ENCODE results near the gene LSM14A. TPM values are rescaled to one million over a fixed set of nuclear protein-coding genes. Genes with fewer than 3 reads are reported as not detected.
A peak's percentile ranks its signal among the peaks of the same experiment; 100 is the strongest.
"Not testable (repeated sequence)": the region's sequence is repeated elsewhere in the genome, so short reads cannot be mapped to it uniquely, and the experiment has no call there.

The LSM14A gene
- total and polyA plus RNA-seq, 4 experiments from 2014 or later: 158 to 176 (median 170) TPM

DNA sequence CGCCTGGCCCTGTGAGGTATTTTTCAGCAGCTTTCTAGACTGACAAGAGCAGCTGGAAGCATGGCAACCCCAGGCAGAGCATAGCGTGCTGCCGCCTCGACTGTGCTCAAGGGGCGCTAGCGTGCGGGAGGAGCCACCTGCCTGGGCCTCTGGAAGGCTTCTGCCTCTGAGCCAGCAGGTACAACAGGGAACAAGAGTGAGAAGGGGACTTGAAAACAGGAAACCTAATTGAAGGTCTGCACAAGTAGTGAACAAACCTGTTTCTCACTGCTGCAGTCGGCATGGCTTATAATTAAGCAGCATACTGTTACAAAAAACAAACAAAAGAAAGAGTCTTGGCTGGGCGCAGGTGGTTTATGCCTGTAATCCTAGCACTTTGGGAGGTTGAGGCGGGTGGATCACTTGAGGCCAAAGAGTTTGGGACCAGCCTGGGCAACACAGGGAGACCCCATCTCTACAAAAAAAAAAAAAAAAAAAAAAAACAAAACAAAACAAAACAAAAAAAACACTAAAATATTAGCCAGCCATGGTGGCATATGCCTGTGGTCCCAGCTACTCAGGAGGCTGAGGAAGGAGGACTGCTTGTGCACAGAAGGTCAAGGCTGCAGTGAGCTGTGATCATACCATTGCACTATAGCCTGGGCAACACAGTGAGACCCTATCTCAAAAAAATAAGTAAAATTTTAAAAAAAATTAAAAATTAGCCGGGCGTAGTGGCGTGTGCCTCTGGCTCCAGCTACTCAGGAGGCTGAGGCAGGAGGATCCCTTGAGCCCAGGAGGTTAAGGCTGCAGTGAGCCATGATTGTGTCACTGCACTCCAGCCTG lies 69.4 kb downstream of the LSM14A start:
- Mint-ChIP-seq H3K36me3 (no peaks in the 10 kb centered on the region), H3K9me3 (no peaks in the 10 kb centered on the region), H3K27me3 (no peaks in the 10 kb centered on the region), H3K27ac (peak overlapping the region in 1 of 7 donors; percentile 38), H3K4me1 (peaks cover 4 to 6% (median 4%) of the 10 kb centered on the region in 4 donors), H3K4me3 (peak overlapping the region in 1 of 8 donors; percentile 64)
- Histone ChIP-seq H3K27me3 (ENCODE audit: insufficient read depth, low read length) (no peaks in the 10 kb centered on the region), H3K4me3 (ENCODE audit: low read length in 2 of 2) (no peak overlapping the region), H3K4me1 (ENCODE audit: insufficient read depth, low read length) (no peaks in the 10 kb centered on the region), H3K27ac (ENCODE audit: low read depth, low read length) (no peak overlapping the region), H3K9me3 (ENCODE audit: control insufficient read depth in 1 of 2, low read length in 2 of 2) (no peaks in the 10 kb centered on the region), H3K36me3 (ENCODE audit: insufficient read depth, low read length) (no peaks in the 10 kb centered on the region)
- ChIA-PET POLR2A (ENCODE audit: partially characterized antibody) (no interaction called here), CTCF (ENCODE audit: partially characterized antibody) (no interaction called here)
- DNase-seq: no peak
- intact Hi-C loops (cut with micrococcal nuclease): no loop called here

DNA sequence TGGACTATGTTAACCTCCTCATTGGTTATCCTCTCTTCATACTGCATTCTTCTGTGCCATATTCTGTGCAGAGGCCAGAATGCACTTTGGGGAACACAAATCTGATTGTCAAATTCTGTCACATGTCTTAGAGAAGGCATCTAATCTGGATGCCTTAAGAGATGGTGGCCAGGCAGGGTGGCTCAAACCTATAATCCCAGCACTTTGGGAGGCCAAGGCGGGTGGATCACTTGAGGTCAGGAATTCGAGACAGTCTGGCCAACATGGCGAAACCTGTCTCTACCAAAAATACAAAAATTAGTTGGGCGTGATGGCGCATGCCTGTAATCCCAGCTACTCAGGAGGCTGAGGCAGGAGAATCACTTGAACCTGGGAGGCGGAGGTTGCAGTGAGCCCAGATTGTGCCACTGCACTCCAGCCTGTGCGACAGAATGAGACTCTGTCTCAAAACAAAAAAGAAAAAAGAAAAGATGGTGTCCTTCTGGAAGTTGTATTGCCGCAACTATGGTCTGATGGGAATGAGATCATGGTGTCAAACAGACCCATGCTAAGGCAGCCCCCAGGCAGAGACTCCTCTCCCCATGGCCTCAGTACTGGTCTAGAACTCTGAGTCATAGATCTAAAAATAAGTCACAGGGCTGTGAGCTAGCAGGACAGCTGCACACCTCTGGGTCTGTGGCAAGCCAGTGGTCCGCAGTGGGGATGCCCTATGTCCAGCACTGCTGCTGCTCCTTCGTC lies 71.0 kb downstream of the LSM14A start:
- H3K27me3 ChIP-seq (ENCODE audit: insufficient read depth, low read length); H3K27ac Mint-ChIP-seq; intact Hi-C loops (cut with micrococcal nuclease); H3K27ac ChIP-seq (ENCODE audit: low read depth, low read length); H3K36me3 ChIP-seq (ENCODE audit: insufficient read depth, low read length); H3K4me3 ChIP-seq (ENCODE audit: low read length in 2 of 2); H3K36me3 Mint-ChIP-seq; H3K9me3 ChIP-seq (ENCODE audit: control insufficient read depth in 1 of 2, low read length in 2 of 2); H3K4me3 Mint-ChIP-seq; H3K4me1 Mint-ChIP-seq; H3K4me1 ChIP-seq (ENCODE audit: insufficient read depth, low read length); H3K27me3 Mint-ChIP-seq; DNase-seq; POLR2A ChIA-PET (ENCODE audit: partially characterized antibody); H3K9me3 Mint-ChIP-seq: not testable (repeated sequence)
- CTCF ChIA-PET (ENCODE audit: partially characterized antibody): interaction anchor here (0.5 kb wide), 1 partner anchor 17 kb away, joined by 3 read pairs; no protein-coding TSS in a partner anchor

DNA sequence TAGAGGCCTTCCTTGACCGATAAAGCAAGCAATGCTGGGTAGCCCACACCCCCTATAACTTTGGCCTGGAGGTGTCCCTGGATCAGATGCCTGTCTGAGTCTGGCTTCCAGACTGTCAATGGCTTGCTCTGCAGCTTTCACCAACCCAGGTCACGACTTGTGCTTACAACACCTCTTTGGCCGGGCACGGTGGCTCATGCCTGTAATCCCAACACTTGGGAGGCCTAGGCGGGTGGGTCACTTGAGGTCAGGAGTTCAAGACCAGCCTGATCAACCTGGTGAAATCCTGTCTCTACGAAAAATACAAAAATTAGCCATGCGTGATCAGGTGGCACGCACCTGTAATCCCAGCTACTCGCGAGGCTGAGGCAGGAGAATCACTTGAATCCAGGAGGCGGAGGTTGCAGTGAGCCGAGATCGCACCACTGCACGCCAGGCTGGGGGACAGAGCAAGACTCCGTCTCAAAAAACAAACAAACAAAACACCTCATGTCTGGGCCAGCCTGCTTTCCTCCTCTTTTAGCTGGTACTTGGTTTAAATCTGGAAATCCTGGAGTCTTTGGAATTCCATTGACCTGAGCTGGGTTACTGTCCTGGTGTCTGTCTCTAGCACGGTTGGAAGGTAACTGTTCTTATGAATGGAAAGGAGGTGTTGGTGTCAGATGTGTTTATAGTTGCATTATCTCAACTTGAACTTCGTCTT lies 71.7 kb downstream of the LSM14A start:
- no peak overlapping the region for H3K27ac ChIP-seq (ENCODE audit: low read depth, low read length)
- H3K4me1 ChIP-seq (ENCODE audit: insufficient read depth, low read length): no peaks in the 10 kb centered on the region
- H3K27me3 Mint-ChIP-seq: no peaks in the 10 kb centered on the region
- ChIA-PET CTCF (ENCODE audit: partially characterized antibody) (interaction anchor here (0.5 to 2.4 kb wide), 2 partner anchors 18 to 93 kb away, joined by 3 to 9 read pairs; no protein-coding TSS in a partner anchor), POLR2A (ENCODE audit: partially characterized antibody) (interaction anchor here (0.6 kb wide), 1 partner anchor 40 kb away, joined by 4 read pairs; no protein-coding TSS in a partner anchor)
- no peaks in the 10 kb centered on the region for H3K9me3 ChIP-seq (ENCODE audit: control insufficient read depth in 1 of 2, low read length in 2 of 2)
- H3K4me3 Mint-ChIP-seq: no peak overlapping the region
- H3K27ac Mint-ChIP-seq: no peak overlapping the region
- intact Hi-C loops (cut with micrococcal nuclease): no loop called here
- no peak for DNase-seq
- no peaks in the 10 kb centered on the region for H3K36me3 Mint-ChIP-seq
- H3K9me3 Mint-ChIP-seq: no peaks in the 10 kb centered on the region
- H3K36me3 ChIP-seq (ENCODE audit: insufficient read depth, low read length): no peaks in the 10 kb centered on the region
- no peak overlapping the region for H3K4me3 ChIP-seq (ENCODE audit: low read length in 2 of 2)
- no peaks in the 10 kb centered on the region for H3K27me3 ChIP-seq (ENCODE audit: insufficient read depth, low read length)
- peaks cover 0 to 3% (median under 1%) of the 10 kb centered on the region in 4 donors for H3K4me1 Mint-ChIP-seq

DNA sequence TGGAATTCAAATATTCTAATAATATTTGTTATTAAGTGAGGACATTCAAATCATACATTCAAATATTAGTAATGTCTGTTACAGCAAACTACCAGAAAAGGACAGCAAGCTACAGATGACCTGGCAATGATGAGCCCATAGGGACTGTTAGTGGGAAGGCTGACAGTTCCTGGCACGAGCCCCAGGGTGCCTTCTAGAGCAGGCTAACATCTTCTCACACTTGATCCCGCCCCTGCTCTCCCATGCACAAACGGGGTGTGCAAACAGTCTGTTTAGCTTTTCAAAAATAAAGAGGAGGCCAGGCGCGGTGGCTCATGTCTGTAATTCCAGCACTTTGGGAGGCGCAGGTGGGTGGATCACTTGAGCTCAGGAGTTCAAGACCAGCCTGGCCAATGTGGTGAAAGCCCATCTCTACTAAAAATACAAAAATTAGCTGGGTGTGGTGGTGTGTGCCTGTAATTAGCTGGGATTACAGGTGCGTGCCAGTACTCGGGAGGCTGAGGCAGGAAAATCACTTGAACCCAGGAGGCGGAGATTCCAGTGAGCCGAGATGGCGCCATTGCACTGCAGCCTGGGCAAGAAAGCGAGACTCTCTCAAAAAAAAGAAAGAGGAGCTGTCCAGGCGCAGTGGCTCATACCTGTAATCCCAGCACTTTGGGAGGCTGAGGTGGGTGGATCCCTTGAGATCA lies 72.5 kb downstream of the LSM14A start:
- ChIA-PET POLR2A (ENCODE audit: partially characterized antibody) (interaction anchor here (0.6 kb wide), 1 partner anchor 39 kb away, joined by 4 read pairs; no protein-coding TSS in a partner anchor), CTCF (ENCODE audit: partially characterized antibody) (interaction anchor here (0.8 to 2.4 kb wide), 2 partner anchors 25 to 92 kb away, joined by 3 to 9 read pairs; no protein-coding TSS in a partner anchor)
- no peaks in the 10 kb centered on the region for H3K27me3 Mint-ChIP-seq
- no peaks in the 10 kb centered on the region for H3K36me3 ChIP-seq (ENCODE audit: insufficient read depth, low read length)
- H3K4me3 ChIP-seq (ENCODE audit: low read length in 2 of 2): no peak overlapping the region
- no peak overlapping the region for H3K27ac Mint-ChIP-seq
- intact Hi-C loops (cut with micrococcal nuclease): no loop called here
- H3K27me3 ChIP-seq (ENCODE audit: insufficient read depth, low read length): no peaks in the 10 kb centered on the region
- no peak overlapping the region for H3K27ac ChIP-seq (ENCODE audit: low read depth, low read length)
- H3K4me1 Mint-ChIP-seq: peaks cover 0 to 3% (median under 1%) of the 10 kb centered on the region in 4 donors
- no peaks in the 10 kb centered on the region for H3K9me3 ChIP-seq (ENCODE audit: control insufficient read depth in 1 of 2, low read length in 2 of 2)
- H3K36me3 Mint-ChIP-seq: no peaks in the 10 kb centered on the region
- H3K4me3 Mint-ChIP-seq: no peak overlapping the region
- DNase-seq: no peak
- no peaks in the 10 kb centered on the region for H3K4me1 ChIP-seq (ENCODE audit: insufficient read depth, low read length)
- no peaks in the 10 kb centered on the region for H3K9me3 Mint-ChIP-seq

DNA sequence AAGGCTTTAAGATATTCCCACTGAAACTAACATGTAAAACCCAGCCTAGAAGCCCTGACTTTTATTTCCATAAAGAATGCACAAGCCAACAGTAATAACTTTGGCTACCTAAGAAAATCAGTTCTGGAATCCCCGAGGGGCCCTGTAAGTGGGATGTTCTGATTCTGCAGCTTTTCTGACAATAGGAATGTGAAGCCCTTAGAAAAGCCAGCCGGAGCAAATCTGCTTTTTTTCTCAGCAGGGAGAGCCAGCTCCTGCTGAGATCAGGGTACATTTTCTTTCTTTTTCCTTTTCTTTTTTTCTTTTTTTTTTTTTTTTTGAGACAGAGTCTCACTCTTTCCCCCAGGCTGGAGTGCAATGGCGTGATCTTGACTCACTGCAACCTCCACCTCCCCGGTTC lies 74.0 kb downstream of the LSM14A start:
- Histone ChIP-seq H3K4me3 (ENCODE audit: low read length in 2 of 2) (no peak overlapping the region), H3K9me3 (ENCODE audit: control insufficient read depth in 1 of 2, low read length in 2 of 2) (no peaks in the 10 kb centered on the region), H3K36me3 (ENCODE audit: insufficient read depth, low read length) (no peaks in the 10 kb centered on the region), H3K27ac (ENCODE audit: low read depth, low read length) (no peak overlapping the region), H3K4me1 (ENCODE audit: insufficient read depth, low read length) (no peaks in the 10 kb centered on the region), H3K27me3 (ENCODE audit: insufficient read depth, low read length) (no peaks in the 10 kb centered on the region)
- DNase-seq: no peak
- POLR2A ChIA-PET (ENCODE audit: partially characterized antibody): no interaction called here
- no peaks in the 10 kb centered on the region for H3K36me3 Mint-ChIP-seq
- no peaks in the 10 kb centered on the region for H3K27me3 Mint-ChIP-seq
- CTCF ChIA-PET (ENCODE audit: partially characterized antibody): interaction anchor here (0.6 to 2.4 kb wide), 2 partner anchors 90 to 100 kb away, joined by 4 to 9 read pairs; no protein-coding TSS in a partner anchor
- H3K27ac Mint-ChIP-seq: peak overlapping the region in 2 of 7 donors; percentile 36 to 40
- intact Hi-C loops (cut with micrococcal nuclease): no loop called here
- H3K4me1 Mint-ChIP-seq: peaks cover 0 to 3% (median 0%) of the 10 kb centered on the region in 4 donors
- H3K9me3 Mint-ChIP-seq: no peaks in the 10 kb centered on the region
- no peak overlapping the region for H3K4me3 Mint-ChIP-seq

DNA sequence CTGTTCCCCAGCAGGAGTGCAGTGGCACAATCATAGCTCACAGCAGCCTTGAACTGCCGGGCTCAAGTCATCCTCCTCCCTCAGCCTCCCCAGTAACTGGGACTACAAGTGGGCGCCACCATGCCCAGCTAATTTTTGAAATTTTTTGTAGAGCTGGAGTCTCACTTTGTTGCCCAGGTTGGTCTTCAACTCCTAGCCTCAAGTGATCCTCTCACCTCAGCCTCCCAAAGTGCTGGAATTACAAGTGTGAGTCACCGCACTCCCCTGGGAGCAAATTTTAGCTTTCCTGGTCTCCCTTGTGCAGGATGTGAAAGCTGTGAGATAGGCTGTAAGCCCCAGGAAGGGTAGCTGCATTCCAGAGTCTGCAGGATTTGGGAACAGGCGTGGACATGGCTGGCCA lies 76.6 kb downstream of the LSM14A start:
- no peak for DNase-seq
- Mint-ChIP-seq H3K27ac (no peak overlapping the region), H3K4me1 (peaks cover 2 to 9% (median 7%) of the 10 kb centered on the region in 4 donors), H3K36me3 (no peaks in the 10 kb centered on the region), H3K9me3 (no peaks in the 10 kb centered on the region), H3K4me3 (no peak overlapping the region), H3K27me3 (no peaks in the 10 kb centered on the region)
- ChIA-PET POLR2A (ENCODE audit: partially characterized antibody) (interaction anchor here (0.6 to 1.8 kb wide), 4 partner anchors 13 to 970 kb away, joined by 3 to 5 read pairs (median 4); no protein-coding TSS in a partner anchor), CTCF (ENCODE audit: partially characterized antibody) (interaction anchor here (1.1 to 2.0 kb wide), 3 partner anchors 21 to 89 kb away, joined by 3 to 5 read pairs (median 4); no protein-coding TSS in a partner anchor)
- Histone ChIP-seq H3K4me3 (ENCODE audit: low read length in 2 of 2) (no peak overlapping the region), H3K36me3 (ENCODE audit: insufficient read depth, low read length) (no peaks in the 10 kb centered on the region), H3K27ac (ENCODE audit: low read depth, low read length) (no peak overlapping the region), H3K9me3 (ENCODE audit: control insufficient read depth in 1 of 2, low read length in 2 of 2) (no peaks in the 10 kb centered on the region), H3K4me1 (ENCODE audit: insufficient read depth, low read length) (peaks cover 6% of the 10 kb centered on the region), H3K27me3 (ENCODE audit: insufficient read depth, low read length) (no peaks in the 10 kb centered on the region)
- intact Hi-C loops (cut with micrococcal nuclease): no loop called here
